ENCODE measurements around the gene DRG2.

Gene DRG2

DNA sequence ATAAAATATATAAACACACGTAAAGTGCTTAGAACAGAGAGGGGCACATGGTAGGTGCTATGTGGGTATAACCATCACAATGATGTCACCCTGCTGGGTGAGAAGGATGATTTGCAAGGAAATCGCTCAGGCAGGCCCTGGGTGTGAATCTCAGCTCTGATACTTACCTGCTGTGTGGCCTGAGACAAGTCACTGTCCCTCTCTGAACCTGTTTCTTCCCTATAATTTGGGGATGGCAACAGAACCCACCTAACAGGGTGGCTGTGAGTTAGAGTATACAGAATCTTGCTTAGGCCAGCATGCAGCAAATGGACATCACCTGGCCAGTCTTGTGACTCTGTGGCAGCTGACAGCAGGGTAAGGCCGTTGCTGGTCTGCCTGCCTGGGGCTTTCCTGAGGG, 59.2 kb downstream of the DRG2 start:
- no peak for TF ChIP-seq ZNF384 (IDR thresholded peaks at IDR 0.05)
- no peak for TF ChIP-seq SUZ12 (IDR thresholded peaks at IDR 0.05)
- no peak for TF ChIP-seq FOXM1 (IDR thresholded peaks at IDR 0.05; ENCODE audit: borderline replicate concordance)
- no peak for TF ChIP-seq SP1 (IDR thresholded peaks at IDR 0.05)
- TF ChIP-seq, protein P1, sequence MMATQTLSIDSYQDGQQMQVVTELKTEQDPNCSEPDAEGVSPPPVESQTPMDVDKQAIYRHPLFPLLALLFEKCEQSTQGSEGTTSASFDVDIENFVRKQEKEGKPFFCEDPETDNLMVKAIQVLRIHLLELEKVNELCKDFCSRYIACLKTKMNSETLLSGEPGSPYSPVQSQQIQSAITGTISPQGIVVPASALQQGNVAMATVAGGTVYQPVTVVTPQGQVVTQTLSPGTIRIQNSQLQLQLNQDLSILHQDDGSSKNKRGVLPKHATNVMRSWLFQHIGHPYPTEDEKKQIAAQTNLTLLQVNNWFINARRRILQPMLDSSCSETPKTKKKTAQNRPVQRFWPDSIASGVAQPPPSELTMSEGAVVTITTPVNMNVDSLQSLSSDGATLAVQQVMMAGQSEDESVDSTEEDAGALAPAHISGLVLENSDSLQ (IDR thresholded peaks at IDR 0.05), result no peak
- TF ChIP-seq LEF1 (IDR thresholded peaks at IDR 0.05; ENCODE audit: borderline replicate concordance), result no peak
- TF ChIP-seq FOXA1 (IDR thresholded peaks at IDR 0.05), result no peak
- no peak for TF ChIP-seq FOXK2 (IDR thresholded peaks at IDR 0.05)
- no peak for TF ChIP-seq TARDBP (IDR thresholded peaks at IDR 0.05)
- ChIA-PET POLR2A (interaction anchor here (1.7 kb wide), 1 partner anchor 36 kb away, joined by 11 read pairs; the partner anchor contains the start of gene ALKBH5), CTCF (interaction anchor here (0.6 kb wide), 1 partner anchor 46 kb away, joined by 4 read pairs; no protein-coding TSS in a partner anchor)
- no peak for DNase-seq (ENCODE audit: extremely low spot score)

DNA sequence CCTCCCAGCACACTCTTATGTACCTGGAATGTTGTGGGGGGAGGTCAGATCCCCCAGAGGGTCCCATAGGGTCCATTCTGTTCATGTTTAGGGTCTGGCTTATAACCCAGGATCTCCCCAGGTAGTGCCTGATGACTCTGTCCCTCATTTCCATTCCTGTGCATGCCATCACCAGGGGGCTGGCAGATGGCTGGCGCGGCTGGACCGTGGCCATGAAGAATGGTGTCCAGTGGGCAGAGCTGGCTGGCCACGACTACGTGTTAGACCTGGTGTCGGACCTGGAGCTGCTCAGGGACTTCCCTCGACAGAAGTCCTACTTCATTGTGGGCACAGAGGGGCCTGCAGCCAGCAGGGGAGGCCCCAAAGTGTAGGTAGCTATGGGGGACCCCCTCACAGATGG, 60.8 kb downstream of the DRG2 start:
- ChIA-PET POLR2A (interaction anchor here (1.7 kb wide), 1 partner anchor 35 kb away, joined by 11 read pairs; the partner anchor contains the start of gene ALKBH5), CTCF (interaction anchor here (0.6 kb wide), 1 partner anchor 104 kb away, joined by 3 read pairs; no protein-coding TSS in a partner anchor)
- TF ChIP-seq SUZ12 (IDR thresholded peaks at IDR 0.05) (no peak), ELF4 (IDR thresholded peaks at IDR 0.05) (no peak), FOXM1 (IDR thresholded peaks at IDR 0.05; ENCODE audit: borderline replicate concordance) (no peak), HDGF (IDR thresholded peaks at IDR 0.05; ENCODE audit: borderline replicate concordance) (no peak), CTBP1 (IDR thresholded peaks at IDR 0.05; ENCODE audit: borderline replicate concordance) (no peak), ZNF384 (IDR thresholded peaks at IDR 0.05) (no peak), FOXA1 (IDR thresholded peaks at IDR 0.05) (no peak), FOXK2 (IDR thresholded peaks at IDR 0.05) (no peak), NFRKB (IDR thresholded peaks at IDR 0.05) (no peak), LEF1 (IDR thresholded peaks at IDR 0.05; ENCODE audit: borderline replicate concordance) (no peak), SP1 (IDR thresholded peaks at IDR 0.05) (no peak), BHLHE40 (IDR thresholded peaks at IDR 0.05; ENCODE audit: borderline replicate concordance) (no peak), TARDBP (IDR thresholded peaks at IDR 0.05) (no peak), ARNT (IDR thresholded peaks at IDR 0.05) (no peak), L3MBTL2 (conservative IDR thresholded peaks at IDR 0.05) (no peak)
- TF ChIP-seq, protein P1 (IDR thresholded peaks at IDR 0.05), result no peak
- no peak for DNase-seq (ENCODE audit: extremely low spot score)

DNA sequence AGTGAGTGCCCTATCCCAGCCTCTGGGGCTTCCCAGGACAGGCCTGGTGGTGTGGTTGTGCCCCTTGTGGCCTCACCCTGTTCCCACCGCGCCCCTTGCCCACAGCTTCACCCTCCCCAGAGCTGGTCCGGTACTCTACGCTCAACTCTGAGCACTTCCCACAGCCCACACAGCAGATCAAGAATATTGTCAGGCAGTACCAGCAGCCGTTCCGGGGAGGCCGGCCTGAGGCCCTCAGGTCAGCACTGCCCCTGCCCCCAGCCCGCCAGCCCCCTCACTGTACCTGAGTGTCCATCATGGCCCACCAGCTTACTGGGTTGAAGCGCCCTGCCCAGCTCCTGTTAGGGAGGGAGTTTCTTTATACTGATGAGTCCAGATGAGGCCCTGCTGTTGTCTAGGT, 63.5 kb downstream of the DRG2 start:
- ChIA-PET POLR2A (interaction anchor here (1.0 to 4.7 kb wide), 3 partner anchors 12 to 39 kb away, joined by 3 to 44 read pairs (median 8); partner anchors contain the start of gene ALKBH5), CTCF (interaction anchor here (0.6 to 1.2 kb wide), 3 partner anchors 11 to 677 kb away, joined by 3 to 7 read pairs (median 3); no protein-coding TSS in a partner anchor)
- TF ChIP-seq L3MBTL2 (conservative IDR thresholded peaks at IDR 0.05) (no peak), BHLHE40 (IDR thresholded peaks at IDR 0.05; ENCODE audit: borderline replicate concordance) (no peak), LEF1 (IDR thresholded peaks at IDR 0.05; ENCODE audit: borderline replicate concordance) (no peak), HDGF (IDR thresholded peaks at IDR 0.05; ENCODE audit: borderline replicate concordance) (no peak), CTBP1 (IDR thresholded peaks at IDR 0.05; ENCODE audit: borderline replicate concordance) (no peak), NFRKB (IDR thresholded peaks at IDR 0.05) (no peak)
- DNase-seq (ENCODE audit: extremely low spot score), result no peak

DNA sequence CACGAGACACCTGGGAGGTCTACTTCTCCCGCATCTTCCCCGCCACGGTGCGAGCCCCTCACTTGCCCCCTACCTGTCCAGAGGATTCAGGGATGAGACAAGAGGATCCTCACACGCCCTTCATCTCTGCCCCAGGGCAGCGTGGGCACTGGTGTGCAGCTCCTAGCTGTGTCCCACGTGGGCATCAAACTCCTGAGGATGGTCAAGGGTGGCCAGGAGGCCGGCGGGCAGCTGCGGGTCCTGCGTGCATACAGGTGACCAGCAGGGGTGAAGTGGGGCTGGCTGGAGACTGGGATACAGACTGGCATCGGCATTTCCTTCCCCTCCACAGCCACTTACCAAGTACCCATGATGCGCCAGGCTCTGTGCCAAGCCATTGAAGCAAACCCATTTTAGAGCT, 67.4 kb downstream of the DRG2 start:
- ChIA-PET POLR2A (interaction anchor here (0.9 to 1.3 kb wide), 3 partner anchors 11 to 29 kb away, joined by 3 to 5 read pairs (median 3); partner anchors contain the start of gene ALKBH5), CTCF (interaction anchor here (0.6 to 4.5 kb wide), 2 partner anchors 13 to 147 kb away, joined by 3 to 24 read pairs; no protein-coding TSS in a partner anchor)
- no peak for DNase-seq (ENCODE audit: extremely low spot score)
- no peak for TF ChIP-seq SP1 (IDR thresholded peaks at IDR 0.05)
- TF ChIP-seq, protein P1 (IDR thresholded peaks at IDR 0.05), result no peak
- TF ChIP-seq SUZ12 (IDR thresholded peaks at IDR 0.05), result no peak
- TF ChIP-seq FOXM1 (IDR thresholded peaks at IDR 0.05; ENCODE audit: borderline replicate concordance), result no peak
- no peak for TF ChIP-seq TARDBP (IDR thresholded peaks at IDR 0.05)
- no peak for TF ChIP-seq LEF1 (IDR thresholded peaks at IDR 0.05; ENCODE audit: borderline replicate concordance)
- no peak for TF ChIP-seq ELF4 (IDR thresholded peaks at IDR 0.05)
- no peak for TF ChIP-seq HDGF (IDR thresholded peaks at IDR 0.05; ENCODE audit: borderline replicate concordance)
- TF ChIP-seq ARNT (IDR thresholded peaks at IDR 0.05), result no peak
- no peak for TF ChIP-seq CTBP1 (IDR thresholded peaks at IDR 0.05; ENCODE audit: borderline replicate concordance)
- TF ChIP-seq FOXA1 (IDR thresholded peaks at IDR 0.05), result no peak
- no peak for TF ChIP-seq FOXK2 (IDR thresholded peaks at IDR 0.05)

DNA sequence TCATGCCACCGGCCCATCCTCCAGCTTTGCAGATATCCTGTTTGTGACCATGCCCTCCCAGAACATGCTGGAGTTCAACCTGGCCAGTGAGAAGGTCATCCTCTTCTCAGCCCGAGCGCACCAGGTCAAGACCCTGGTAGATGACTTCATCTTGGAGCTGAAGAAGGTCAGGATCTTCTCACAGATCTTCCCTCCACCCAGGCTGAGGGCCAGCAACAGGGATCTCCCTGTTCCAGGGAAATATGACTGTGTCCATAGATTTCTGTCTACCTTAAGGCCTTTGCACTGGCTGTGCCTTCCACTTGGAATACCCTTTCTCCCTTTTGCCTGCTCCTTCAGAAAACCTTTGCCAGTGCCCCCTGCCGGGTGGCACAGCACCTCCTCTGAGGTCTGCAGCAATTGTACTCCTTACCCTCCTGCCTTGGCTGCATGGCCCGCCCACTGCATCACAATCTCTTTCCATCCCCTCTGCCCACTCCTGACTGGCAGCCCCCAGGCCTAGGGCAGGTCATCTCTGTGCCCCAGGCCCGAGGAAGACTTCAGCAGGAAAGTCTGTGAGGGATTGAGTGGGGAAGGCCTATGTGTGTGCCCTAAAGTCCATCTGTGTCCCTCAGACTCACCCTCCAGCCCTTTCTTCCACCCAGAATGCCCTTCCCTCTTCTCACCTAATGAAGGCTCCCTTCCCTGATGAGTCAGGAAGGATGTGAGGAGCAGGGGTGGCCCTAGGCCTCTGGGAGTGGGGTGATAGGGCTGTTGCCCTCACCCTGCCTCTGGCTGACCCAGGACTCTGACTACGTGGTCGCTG, 68.6 kb downstream of the DRG2 start:
- no peak for DNase-seq (ENCODE audit: extremely low spot score)
- CTCF ChIA-PET, result interaction anchor here (4.5 kb wide), 1 partner anchor 15 kb away, joined by 24 read pairs; no protein-coding TSS in a partner anchor
- no peak for TF ChIP-seq ARNT (IDR thresholded peaks at IDR 0.05)
- TF ChIP-seq ELF4 (IDR thresholded peaks at IDR 0.05), result no peak
- no peak for TF ChIP-seq LEF1 (IDR thresholded peaks at IDR 0.05; ENCODE audit: borderline replicate concordance)
- TF ChIP-seq HDGF (IDR thresholded peaks at IDR 0.05; ENCODE audit: borderline replicate concordance), result no peak
- TF ChIP-seq FOXK2 (IDR thresholded peaks at IDR 0.05), result no peak
- TF ChIP-seq L3MBTL2 (conservative IDR thresholded peaks at IDR 0.05), result no peak
- no peak for TF ChIP-seq BHLHE40 (IDR thresholded peaks at IDR 0.05; ENCODE audit: borderline replicate concordance)
- no peak for TF ChIP-seq TARDBP (IDR thresholded peaks at IDR 0.05)
- no peak for TF ChIP-seq SUZ12 (IDR thresholded peaks at IDR 0.05)
- TF ChIP-seq FOXM1 (IDR thresholded peaks at IDR 0.05; ENCODE audit: borderline replicate concordance), result no peak
- no peak for TF ChIP-seq CTBP1 (IDR thresholded peaks at IDR 0.05; ENCODE audit: borderline replicate concordance)
- TF ChIP-seq SP1 (IDR thresholded peaks at IDR 0.05), result no peak
- no peak for TF ChIP-seq ZNF384 (IDR thresholded peaks at IDR 0.05)
- TF ChIP-seq NFRKB (IDR thresholded peaks at IDR 0.05), result no peak
- TF ChIP-seq FOXA1 (IDR thresholded peaks at IDR 0.05), result no peak
- POLR2A ChIA-PET, result interaction anchor here (0.9 to 1.3 kb wide), 3 partner anchors 10 to 28 kb away, joined by 3 to 5 read pairs (median 3); partner anchors contain the start of gene ALKBH5

Data from HEK293T (cell line).